Measurements from ENCODE around the gene TARBP1. TPM values are rescaled to one million over a fixed set of nuclear protein-coding genes. Genes with fewer than 3 reads are reported as not detected.

Gene TARBP1
- polyA plus RNA-seq, 2 of the 4 experiments (the other 2 are of a cell fraction), result 22.4 to 41.1 TPM

DNA sequence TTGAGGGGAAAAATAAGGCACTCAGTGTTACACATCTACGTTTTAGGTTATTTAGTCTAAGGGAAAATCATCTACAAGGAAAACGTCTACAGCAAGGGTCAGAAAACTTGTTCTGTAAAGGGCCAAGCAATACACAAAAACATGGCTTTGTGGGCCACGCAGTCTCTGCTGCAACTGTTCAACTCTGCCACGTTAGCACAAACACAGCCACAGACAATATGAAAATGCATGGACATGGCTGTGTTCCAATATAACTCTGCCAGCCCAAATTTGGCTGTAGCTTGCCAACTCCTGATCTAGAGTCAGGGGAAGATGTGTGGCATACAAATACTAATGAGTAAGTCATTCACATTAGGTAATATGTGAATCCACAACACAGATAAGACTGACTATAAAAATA, 65.0 kb downstream of the TARBP1 start:
- POLR2A ChIA-PET, result no interaction called here
- 81% methylated on average over 4 of the region's 4 CpGs for WGBS (ENCODE audit: missing lambda C conversion rate)
- DNase-seq (ENCODE audit: low read depth in 1 of 2, low spot score in 1 of 2) (no peak), FAIRE-seq (no peak), ATAC-seq (no peak)
- TF ChIP-seq FOSB (CRISPR knock-in tag; IDR thresholded peaks at IDR 0.05) (no peak), RAD21 (conservative IDR thresholded peaks at IDR 0.05 in 1 of 2, IDR thresholded peaks at IDR 0.05 in 1 of 2) (no peak), HMGXB4 (CRISPR knock-in tag; IDR thresholded peaks at IDR 0.05; ENCODE audit: borderline replicate concordance) (no peak), HDAC2 (IDR thresholded peaks at IDR 0.05) (no peak), NR3C1 (IDR thresholded peaks at IDR 0.05) (no peak), EHMT2 (IDR thresholded peaks at IDR 0.05; ENCODE audit: low read depth) (no peak), MYC (IDR thresholded peaks at IDR 0.05; ENCODE audit: borderline replicate concordance, low read length) (no peak), PBX3 (IDR thresholded peaks at IDR 0.05) (no peak), JUNB (IDR thresholded peaks at IDR 0.05) (no peak)
- TF ChIP-seq, protein P1, sequence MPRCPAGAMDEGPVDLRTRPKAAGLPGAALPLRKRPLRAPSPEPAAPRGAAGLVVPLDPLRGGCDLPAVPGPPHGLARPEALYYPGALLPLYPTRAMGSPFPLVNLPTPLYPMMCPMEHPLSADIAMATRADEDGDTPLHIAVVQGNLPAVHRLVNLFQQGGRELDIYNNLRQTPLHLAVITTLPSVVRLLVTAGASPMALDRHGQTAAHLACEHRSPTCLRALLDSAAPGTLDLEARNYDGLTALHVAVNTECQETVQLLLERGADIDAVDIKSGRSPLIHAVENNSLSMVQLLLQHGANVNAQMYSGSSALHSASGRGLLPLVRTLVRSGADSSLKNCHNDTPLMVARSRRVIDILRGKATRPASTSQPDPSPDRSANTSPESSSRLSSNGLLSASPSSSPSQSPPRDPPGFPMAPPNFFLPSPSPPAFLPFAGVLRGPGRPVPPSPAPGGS (IDR thresholded peaks at IDR 0.05), result no peak
- TF ChIP-seq, protein P2, sequence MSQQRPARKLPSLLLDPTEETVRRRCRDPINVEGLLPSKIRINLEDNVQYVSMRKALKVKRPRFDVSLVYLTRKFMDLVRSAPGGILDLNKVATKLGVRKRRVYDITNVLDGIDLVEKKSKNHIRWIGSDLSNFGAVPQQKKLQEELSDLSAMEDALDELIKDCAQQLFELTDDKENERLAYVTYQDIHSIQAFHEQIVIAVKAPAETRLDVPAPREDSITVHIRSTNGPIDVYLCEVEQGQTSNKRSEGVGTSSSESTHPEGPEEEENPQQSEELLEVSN (IDR thresholded peaks at IDR 0.05; ENCODE audit: borderline replicate concordance, low read depth), result no peak
- no peak overlapping the region for H3K27ac ChIP-seq
- H3K9me3 ChIP-seq, result no peaks in the 10 kb centered on the region
- no peak overlapping the region for H3K4me2 ChIP-seq
- CTCF ChIA-PET, result no interaction called here
- H3K4me3 ChIP-seq, result no peak overlapping the region
- no peaks in the 10 kb centered on the region for H3K4me1 ChIP-seq

DNA sequence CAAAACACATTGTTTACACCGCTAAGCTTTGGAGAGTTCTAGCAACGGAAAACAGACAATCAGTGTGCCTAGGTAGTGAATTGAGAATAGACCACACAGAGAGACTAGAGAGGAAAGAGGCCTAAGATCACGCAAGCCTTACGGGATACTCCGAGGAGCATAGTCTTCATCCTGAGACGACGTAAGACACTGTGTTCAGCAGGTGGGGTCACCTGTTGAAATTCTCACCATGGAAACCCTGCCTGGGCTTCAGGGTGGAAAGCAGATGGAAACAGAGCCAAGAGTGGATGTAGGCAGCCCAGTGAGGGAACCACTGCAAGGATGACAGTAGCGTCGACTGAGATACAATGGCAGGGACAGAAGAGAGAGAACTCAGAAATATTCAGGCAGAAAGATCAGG, 65.5 kb downstream of the TARBP1 start:
- H3K4me3 ChIP-seq, result no peak overlapping the region
- 96% methylated on average over 9 of the region's 9 CpGs for WGBS (ENCODE audit: missing lambda C conversion rate)
- DNase-seq (ENCODE audit: low read depth in 1 of 2, low spot score in 1 of 2), result no peak
- H3K9me3 ChIP-seq, result no peaks in the 10 kb centered on the region
- no peak for FAIRE-seq
- ATAC-seq, result no peak
- H3K4me2 ChIP-seq, result no peak overlapping the region
- H3K4me1 ChIP-seq, result no peaks in the 10 kb centered on the region
- ChIA-PET CTCF (no interaction called here), POLR2A (no interaction called here)
- no peak for TF ChIP-seq CHD2 (IDR thresholded peaks at IDR 0.05; ENCODE audit: low read length, partially characterized antibody)
- no peak for TF ChIP-seq ZC3H11A (IDR thresholded peaks at IDR 0.05)
- no peak for TF ChIP-seq TFCP2L1 (CRISPR knock-in tag; IDR thresholded peaks at IDR 0.05)
- TF ChIP-seq NPAS2 (CRISPR knock-in tag; IDR thresholded peaks at IDR 0.05; ENCODE audit: borderline replicate concordance), result no peak
- no peak for TF ChIP-seq KDM1A (IDR thresholded peaks at IDR 0.05; ENCODE audit: low read depth)
- no peak for TF ChIP-seq KDM5A (IDR thresholded peaks at IDR 0.05)
- no peak for TF ChIP-seq FOSB (CRISPR knock-in tag; IDR thresholded peaks at IDR 0.05)
- TF ChIP-seq, protein P3, sequence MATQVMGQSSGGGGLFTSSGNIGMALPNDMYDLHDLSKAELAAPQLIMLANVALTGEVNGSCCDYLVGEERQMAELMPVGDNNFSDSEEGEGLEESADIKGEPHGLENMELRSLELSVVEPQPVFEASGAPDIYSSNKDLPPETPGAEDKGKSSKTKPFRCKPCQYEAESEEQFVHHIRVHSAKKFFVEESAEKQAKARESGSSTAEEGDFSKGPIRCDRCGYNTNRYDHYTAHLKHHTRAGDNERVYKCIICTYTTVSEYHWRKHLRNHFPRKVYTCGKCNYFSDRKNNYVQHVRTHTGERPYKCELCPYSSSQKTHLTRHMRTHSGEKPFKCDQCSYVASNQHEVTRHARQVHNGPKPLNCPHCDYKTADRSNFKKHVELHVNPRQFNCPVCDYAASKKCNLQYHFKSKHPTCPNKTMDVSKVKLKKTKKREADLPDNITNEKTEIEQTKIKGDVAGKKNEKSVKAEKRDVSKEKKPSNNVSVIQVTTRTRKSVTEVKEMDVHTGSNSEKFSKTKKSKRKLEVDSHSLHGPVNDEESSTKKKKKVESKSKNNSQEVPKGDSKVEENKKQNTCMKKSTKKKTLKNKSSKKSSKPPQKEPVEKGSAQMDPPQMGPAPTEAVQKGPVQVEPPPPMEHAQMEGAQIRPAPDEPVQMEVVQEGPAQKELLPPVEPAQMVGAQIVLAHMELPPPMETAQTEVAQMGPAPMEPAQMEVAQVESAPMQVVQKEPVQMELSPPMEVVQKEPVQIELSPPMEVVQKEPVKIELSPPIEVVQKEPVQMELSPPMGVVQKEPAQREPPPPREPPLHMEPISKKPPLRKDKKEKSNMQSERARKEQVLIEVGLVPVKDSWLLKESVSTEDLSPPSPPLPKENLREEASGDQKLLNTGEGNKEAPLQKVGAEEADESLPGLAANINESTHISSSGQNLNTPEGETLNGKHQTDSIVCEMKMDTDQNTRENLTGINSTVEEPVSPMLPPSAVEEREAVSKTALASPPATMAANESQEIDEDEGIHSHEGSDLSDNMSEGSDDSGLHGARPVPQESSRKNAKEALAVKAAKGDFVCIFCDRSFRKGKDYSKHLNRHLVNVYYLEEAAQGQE (IDR thresholded peaks at IDR 0.05), result no peak
- no peak for TF ChIP-seq ESRRA (IDR thresholded peaks at IDR 0.05; ENCODE audit: borderline replicate concordance, low read length)
- TF ChIP-seq HMGXB4 (CRISPR knock-in tag; IDR thresholded peaks at IDR 0.05; ENCODE audit: borderline replicate concordance), result no peak
- H3K27ac ChIP-seq, result no peak overlapping the region
